Activated CD4-positive, alpha-beta T cell treated with anti-CD3 and anti-CD28 coated beads for 36 hours (primary cell): ENCODE measurements around the gene TAF11L9. TPM values are rescaled to one million over a fixed set of nuclear protein-coding genes. Genes with fewer than 3 reads are reported as not detected.
"Not testable (repeated sequence)": the region's sequence is repeated elsewhere in the genome, so short reads cannot be mapped to it uniquely, and the experiment has no call there.

Experiments used
- ATAC-seq: fragments of 200-7000 bp; cut with Tn5 transposase; one replicate; pipeline ENCODE4 v1.10.0; 2021; ENCODE audit warnings: mild to moderate bottlenecking, moderate library complexity
- CTCF ChIA-PET: fragments of 350-600 bp; sonication (Branson Sonifier 250); formaldehyde crosslinking; loops from one replicate; lab custom pipeline; 2021; ENCODE audit warnings: antibody characterized with exemption; lab: Charles Lee
- POLR2A ChIA-PET: fragments of 350-600 bp; sonication (Branson Sonifier 250); formaldehyde crosslinking; loops from one replicate; lab custom pipeline; 2021; ENCODE audit warnings: antibody characterized with exemption, inconsistent platforms; lab: Charles Lee
- DNase-seq: peaks from one replicate; pipeline ENCODE4 v3.0.0-alpha.2; 2020
- H3K27ac Mint-ChIP-seq: one replicate; pipeline ENCODE4 v1.8.0; 2021; ENCODE audit warnings: mixed read lengths
- H3K27me3 Mint-ChIP-seq: one replicate; pipeline ENCODE4 v1.8.0; 2021; ENCODE audit warnings: mixed read lengths
- H3K36me3 Mint-ChIP-seq: one replicate; pipeline ENCODE4 v1.8.0; 2021; ENCODE audit warnings: low read depth, mixed read lengths
- H3K4me1 Mint-ChIP-seq: one replicate; pipeline ENCODE4 v1.8.0; 2021; ENCODE audit warnings: mixed read lengths
- H3K4me3 Mint-ChIP-seq: one replicate; pipeline ENCODE4 v1.8.0; 2021; ENCODE audit warnings: mild to moderate bottlenecking, moderate library complexity, mixed read lengths
- H3K9me3 Mint-ChIP-seq: one replicate; pipeline ENCODE4 v1.8.0; 2021; ENCODE audit warnings: low read depth, mixed read lengths
- intact Hi-C, 2 experiments: fragments of 100-400 bp; cut with DNase I in 1 of 2; cut with micrococcal nuclease in 1 of 2; formaldehyde crosslinking; loops; one replicate each; pipeline versions ENCODE4 v1.14.2 to v1.15.1; 2022 to 2024; cut with DNase I, micrococcal nuclease
- total RNA-seq, 2 experiments: library from RNA; stranded (reverse); gene quantifications; one replicate each; pipeline ENCODE4 v1.2.3, GENCODE V29; 2021

The TAF11L9 gene
- total RNA-seq = not detected

- H3K27ac Mint-ChIP-seq, H3K27me3 Mint-ChIP-seq, CTCF ChIA-PET, H3K36me3 Mint-ChIP-seq, H3K4me1 Mint-ChIP-seq, intact Hi-C loops, DNase-seq, ATAC-seq, POLR2A ChIA-PET, H3K9me3 Mint-ChIP-seq, H3K4me3 Mint-ChIP-seq: not testable (repeated sequence)
These were observed at the start of gene TAF11L9 for GRCh38 chr5:17594255-17594654. Gene TAF11L9, minus strand, starts transcription at chr5:17594394.

DNA sequence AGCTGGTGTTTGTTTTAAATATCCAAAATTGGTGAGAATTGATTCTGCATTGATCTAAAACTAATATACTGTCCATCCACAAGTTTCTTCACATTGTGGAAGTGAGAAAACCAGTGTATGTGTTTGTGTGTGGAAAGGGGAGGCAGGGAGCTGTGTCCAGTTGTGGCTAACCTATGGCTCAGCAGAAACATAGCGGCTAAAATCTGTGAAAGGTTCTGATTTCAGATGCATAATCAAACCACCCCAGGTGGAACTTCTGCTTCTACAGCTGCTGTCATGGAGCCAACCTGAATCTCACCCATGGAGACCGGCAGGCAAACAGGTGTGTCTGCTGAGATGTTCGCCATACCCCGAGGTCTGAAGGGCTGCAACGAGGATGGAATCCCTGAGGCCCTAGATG lies 40.0 kb upstream of the TAF11L9 start, which contains the start of gene TAF11L14:
TAF11L14 (plus strand) TSS at position 301 of the 400 bp plus-strand sequence.
- CTCF ChIA-PET = no interaction called here
- Mint-ChIP-seq H3K36me3 (no peaks in the 10 kb centered on the region), H3K4me1 (no peaks in the 10 kb centered on the region), H3K9me3 (no peaks in the 10 kb centered on the region), H3K27ac (no peak within 1 kb of the TSS), H3K4me3 (no peak within 1 kb of the TSS), H3K27me3 (no peaks in the 10 kb centered on the region)
- ATAC-seq = no peak
- intact Hi-C loops = no loop called here
- no peak for DNase-seq
- POLR2A ChIA-PET = no interaction called here

DNA sequence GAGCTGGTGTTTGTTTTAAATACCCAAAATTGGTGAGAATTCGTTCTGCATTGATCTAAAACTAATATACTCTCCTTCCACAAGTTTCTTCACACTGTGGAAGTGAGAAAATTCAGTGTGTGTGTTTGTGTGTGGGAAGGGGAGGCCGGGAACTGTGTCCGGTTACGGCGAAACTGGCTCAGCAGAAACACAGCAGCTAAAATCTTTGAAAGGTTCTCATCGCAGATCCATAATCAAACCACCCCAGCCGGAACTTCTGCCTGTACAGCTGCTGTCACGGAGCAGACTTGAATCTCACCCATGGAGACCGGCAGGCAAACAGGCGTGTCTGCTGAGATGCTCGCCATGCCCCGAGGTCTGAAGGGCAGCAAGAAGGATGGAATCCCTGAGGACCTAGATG lies 37.6 kb upstream of the TAF11L9 start, which contains the start of gene TAF11L13:
TAF11L13 (plus strand) TSS at position 301 of the 400 bp plus-strand sequence.
- H3K4me1 Mint-ChIP-seq = not testable (repeated sequence)

GRCh38 chr5:17625686-17626085 lies 31.5 kb upstream of the TAF11L9 start:
- H3K27ac Mint-ChIP-seq = no peak overlapping the region
- H3K9me3 Mint-ChIP-seq = peaks cover 4% of the 10 kb centered on the region
- H3K36me3 Mint-ChIP-seq = no peaks in the 10 kb centered on the region
- ChIA-PET CTCF (no interaction called here), POLR2A (no interaction called here)
- no peaks in the 10 kb centered on the region for H3K4me1 Mint-ChIP-seq
- ATAC-seq = no peak
- DNase-seq = no peak
- intact Hi-C loops = no loop called here
- H3K4me3 Mint-ChIP-seq = no peak overlapping the region
- no peaks in the 10 kb centered on the region for H3K27me3 Mint-ChIP-seq

More for the DNA sequence above, 37.6 kb upstream of the TAF11L9 start, which contains the start of gene TAF11L13:
- POLR2A ChIA-PET, DNase-seq, H3K4me3 Mint-ChIP-seq, H3K27ac Mint-ChIP-seq, H3K27me3 Mint-ChIP-seq, H3K36me3 Mint-ChIP-seq, intact Hi-C loops, H3K9me3 Mint-ChIP-seq, ATAC-seq, CTCF ChIA-PET: not testable (repeated sequence)

DNA sequence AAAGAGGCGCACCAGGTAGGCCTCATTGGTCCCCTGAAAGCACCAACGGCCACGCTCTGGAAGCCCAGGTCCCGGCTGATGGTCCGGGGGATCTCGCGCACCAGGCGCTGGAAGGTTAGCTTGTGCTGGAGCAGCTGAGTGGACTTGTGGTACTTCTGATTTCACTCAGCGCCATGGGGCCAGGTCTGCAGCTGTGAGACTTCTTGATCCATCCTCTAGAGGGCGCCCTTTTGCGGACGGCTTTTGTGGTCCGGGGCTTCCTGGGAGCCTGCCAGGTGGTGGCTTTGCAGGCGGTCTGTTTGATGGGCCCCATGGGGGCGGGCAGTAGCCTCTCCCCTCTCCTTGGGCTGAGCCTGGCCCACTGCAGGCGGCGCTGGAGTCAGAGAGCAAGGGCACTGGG lies 26.4 kb upstream of the TAF11L9 start:
- ChIA-PET POLR2A (no interaction called here), CTCF (no interaction called here)
- ATAC-seq (no peak), DNase-seq (no peak)
- intact Hi-C loops = no loop called here
- no peak overlapping the region for H3K27ac Mint-ChIP-seq
- H3K27me3 Mint-ChIP-seq = no peaks in the 10 kb centered on the region
- no peaks in the 10 kb centered on the region for H3K36me3 Mint-ChIP-seq
- H3K4me3 Mint-ChIP-seq = no peak overlapping the region
- peaks cover 4% of the 10 kb centered on the region for H3K9me3 Mint-ChIP-seq
- H3K4me1 Mint-ChIP-seq = no peaks in the 10 kb centered on the region

GRCh38 chr5:17619354-17619753 lies 25.2 kb upstream of the TAF11L9 start:
- Mint-ChIP-seq H3K27ac (no peak overlapping the region), H3K36me3 (no peaks in the 10 kb centered on the region), H3K9me3 (peaks cover 4% of the 10 kb centered on the region), H3K4me3 (no peak overlapping the region), H3K27me3 (no peaks in the 10 kb centered on the region), H3K4me1 (no peaks in the 10 kb centered on the region)
- ATAC-seq (no peak), DNase-seq (no peak)
- ChIA-PET CTCF (no interaction called here), POLR2A (no interaction called here)
- intact Hi-C loops = no loop called here

DNA sequence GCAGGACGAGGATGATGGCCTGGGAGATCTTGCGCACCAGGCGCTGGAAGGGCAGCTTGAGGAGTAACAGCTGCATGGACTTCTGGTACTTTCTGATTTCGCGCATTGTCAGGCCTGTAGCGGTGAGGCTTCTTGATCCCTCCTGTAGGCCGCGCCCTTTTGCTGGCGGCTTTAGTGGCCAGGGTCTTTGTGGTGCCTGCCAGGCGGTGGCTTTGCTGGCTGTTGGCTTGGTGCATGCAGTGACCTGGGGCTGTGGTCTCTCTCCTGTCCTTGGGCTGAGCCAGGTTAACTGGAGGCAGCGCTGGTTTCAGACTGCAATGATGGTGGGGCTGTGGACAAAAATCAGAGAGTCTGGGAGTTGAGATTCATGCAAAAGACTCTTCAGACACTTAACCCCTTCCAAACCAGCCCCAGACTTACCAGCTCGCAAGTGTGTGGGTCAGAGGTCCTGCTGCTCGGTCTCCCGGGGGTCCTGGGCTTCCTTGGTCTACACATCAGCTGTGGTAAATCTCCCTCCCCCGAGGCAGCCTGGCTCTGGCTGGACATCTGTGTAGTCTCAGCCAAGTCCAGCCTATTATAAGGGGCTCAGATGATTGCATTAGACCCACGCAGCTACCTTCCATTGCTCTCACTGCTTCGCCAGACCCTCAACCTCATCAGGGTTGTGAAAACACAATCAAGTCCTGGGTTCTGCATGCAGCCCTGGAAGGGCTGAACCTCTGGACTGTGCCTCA lies 20.8 kb upstream of the TAF11L9 start:
- POLR2A ChIA-PET = no interaction called here
- H3K27me3 Mint-ChIP-seq = no peaks in the 10 kb centered on the region
- H3K9me3 Mint-ChIP-seq = peaks cover 3% of the 10 kb centered on the region
- no peaks in the 10 kb centered on the region for H3K36me3 Mint-ChIP-seq
- intact Hi-C loops = no loop called here
- no peak for ATAC-seq
- no peak overlapping the region for H3K4me3 Mint-ChIP-seq
- no peak overlapping the region for H3K27ac Mint-ChIP-seq
- no peaks in the 10 kb centered on the region for H3K4me1 Mint-ChIP-seq
- CTCF ChIA-PET = no interaction called here
- DNase-seq = no peak

- H3K9me3 Mint-ChIP-seq, intact Hi-C loops, ATAC-seq, H3K27me3 Mint-ChIP-seq, DNase-seq, CTCF ChIA-PET, H3K4me1 Mint-ChIP-seq, H3K36me3 Mint-ChIP-seq, H3K4me3 Mint-ChIP-seq, H3K27ac Mint-ChIP-seq: not testable (repeated sequence)
- POLR2A ChIA-PET = interaction anchor here (0.7 kb wide), 1 partner anchor 40 kb away, joined by 3 read pairs; no protein-coding TSS in a partner anchor
These were observed 15.9 kb upstream of the TAF11L9 start, which contains the start of gene TAF11L12 for GRCh38 chr5:17610092-17610491. Gene TAF11L12, plus strand, starts transcription at chr5:17610392.

- POLR2A ChIA-PET, H3K27ac Mint-ChIP-seq, H3K4me1 Mint-ChIP-seq, H3K9me3 Mint-ChIP-seq, intact Hi-C loops, CTCF ChIA-PET, H3K27me3 Mint-ChIP-seq, H3K4me3 Mint-ChIP-seq, DNase-seq, H3K36me3 Mint-ChIP-seq, ATAC-seq: not testable (repeated sequence)
These were observed 13.3 kb upstream of the TAF11L9 start for GRCh38 chr5:17607461-17607860.

- CTCF ChIA-PET = no interaction called here
- H3K4me3 Mint-ChIP-seq = no peak overlapping the region
- POLR2A ChIA-PET = no interaction called here
- no peaks in the 10 kb centered on the region for H3K36me3 Mint-ChIP-seq
- no peak for ATAC-seq
- no peak overlapping the region for H3K27ac Mint-ChIP-seq
- H3K4me1 Mint-ChIP-seq = no peaks in the 10 kb centered on the region
- H3K27me3 Mint-ChIP-seq = no peaks in the 10 kb centered on the region
- no peak for DNase-seq
- intact Hi-C loops = no loop called here
- H3K9me3 Mint-ChIP-seq = no peaks in the 10 kb centered on the region
These were observed 10.8 kb upstream of the TAF11L9 start for GRCh38 chr5:17604951-17605350.

GRCh38 chr5:17603880-17604279 lies 9.7 kb upstream of the TAF11L9 start, which contains the start of gene TAF11L11:
Gene TAF11L11, plus strand, starts transcription at chr5:17604183.
- CTCF ChIA-PET, H3K9me3 Mint-ChIP-seq, ATAC-seq, POLR2A ChIA-PET, H3K4me1 Mint-ChIP-seq, intact Hi-C loops, DNase-seq, H3K36me3 Mint-ChIP-seq, H3K4me3 Mint-ChIP-seq, H3K27me3 Mint-ChIP-seq, H3K27ac Mint-ChIP-seq: not testable (repeated sequence)

GRCh38 chr5:17597728-17598127 lies 3.5 kb upstream of the TAF11L9 start, which contains the start of gene TAF11L10:
Gene TAF11L10, minus strand, starts transcription at chr5:17597828.
- H3K4me1 Mint-ChIP-seq, H3K27ac Mint-ChIP-seq, CTCF ChIA-PET, H3K27me3 Mint-ChIP-seq, POLR2A ChIA-PET, H3K9me3 Mint-ChIP-seq, H3K36me3 Mint-ChIP-seq, intact Hi-C loops, H3K4me3 Mint-ChIP-seq, ATAC-seq, DNase-seq: not testable (repeated sequence)
